Measurements from ENCODE around the gene KLHL29. TPM values are rescaled to one million over a fixed set of nuclear protein-coding genes. Genes with fewer than 3 reads are reported as not detected.

The KLHL29 gene
- total RNA-seq, 5 donors from 2014 or later (not counting 1 experiment from before 2014, with no cell fraction given), result 1.8 to 6.6 (median 2.5) TPM

- ChIA-PET CTCF (no interaction called here), POLR2A (no interaction called here)
- Mint-ChIP-seq H3K27ac (no peak overlapping the region), H3K27me3 (no peaks in the 10 kb centered on the region), H3K36me3 (peaks cover 48% of the 10 kb centered on the region), H3K4me3 (no peak overlapping the region), H3K4me1 (peaks cover 0 to 13% (median 0%) of the 10 kb centered on the region in 3 donors), H3K9me3 (no peaks in the 10 kb centered on the region)
- H3K27me3 ChIP-seq (replicated peaks in 1 of 2; ENCODE audit: control insufficient read depth in 2 of 2, extremely low read depth in 1 of 2, insufficient read depth in 2 of 2, low read length in 1 of 2), result no peaks in the 10 kb centered on the region
- peaks cover 12 to 17% of the 10 kb centered on the region in 2 donors for H3K36me3 ChIP-seq (ENCODE audit: control insufficient read depth in 2 of 2, extremely low read depth in 1 of 2, insufficient read depth in 1 of 2, low read length in 1 of 2)
- no peak overlapping the region for H3K27ac ChIP-seq (ENCODE audit: low read length)
- no peaks in the 10 kb centered on the region for H3K9me3 ChIP-seq
- H3K4me3 ChIP-seq (ENCODE audit: control insufficient read depth in 1 of 2, extremely low read depth in 1 of 2, low read length in 1 of 2), result no peak overlapping the region
- 91% methylated on average over 8 of the region's 16 CpGs for WGBS (ENCODE audit: insufficient coverage)
- ATAC-seq (replicated peaks in 1 of 4) (no peak), DNase-seq (no peak)
- no peaks in the 10 kb centered on the region for H3K4me1 ChIP-seq (ENCODE audit: control insufficient read depth in 1 of 2, extremely low read depth in 1 of 2, insufficient read depth in 2 of 2, low read length in 2 of 2)
These were observed 318.8 kb downstream of the KLHL29 start for GRCh38 chr2:23703583-23704385.

GRCh38 chr2:23705771-23706612, 321.0 kb downstream of the KLHL29 start:
- Histone ChIP-seq H3K4me1 (ENCODE audit: control insufficient read depth in 1 of 2, extremely low read depth in 1 of 2, insufficient read depth in 2 of 2, low read length in 2 of 2) (no peaks in the 10 kb centered on the region), H3K9me3 (no peaks in the 10 kb centered on the region), H3K4me3 (ENCODE audit: control insufficient read depth in 1 of 2, extremely low read depth in 1 of 2, low read length in 1 of 2) (no peak overlapping the region), H3K27me3 (replicated peaks in 1 of 2; ENCODE audit: control insufficient read depth in 2 of 2, extremely low read depth in 1 of 2, insufficient read depth in 2 of 2, low read length in 1 of 2) (no peaks in the 10 kb centered on the region), H3K36me3 (ENCODE audit: control insufficient read depth in 2 of 2, extremely low read depth in 1 of 2, insufficient read depth in 1 of 2, low read length in 1 of 2) (peaks cover 15 to 17% of the 10 kb centered on the region in 2 donors), H3K27ac (ENCODE audit: low read length) (no peak overlapping the region)
- no peak overlapping the region for H3K4me3 Mint-ChIP-seq
- H3K9me3 Mint-ChIP-seq, result no peaks in the 10 kb centered on the region
- POLR2A ChIA-PET, result no interaction called here
- peaks cover 47% of the 10 kb centered on the region for H3K36me3 Mint-ChIP-seq
- CTCF ChIA-PET, result no interaction called here
- no peak overlapping the region for H3K27ac Mint-ChIP-seq
- peaks cover 0 to 4% (median 0%) of the 10 kb centered on the region in 3 donors for H3K4me1 Mint-ChIP-seq
- 93% methylated on average over 15 of the region's 18 CpGs for WGBS (ENCODE audit: insufficient coverage)
- H3K27me3 Mint-ChIP-seq, result no peaks in the 10 kb centered on the region
- ATAC-seq (replicated peaks in 1 of 4) (no peak), DNase-seq (no peak)

GRCh38 chr2:23706613-23707078, 321.7 kb downstream of the KLHL29 start:
- ChIA-PET CTCF (no interaction called here), POLR2A (no interaction called here)
- no peaks in the 10 kb centered on the region for H3K9me3 Mint-ChIP-seq
- H3K36me3 Mint-ChIP-seq, result peaks cover 46% of the 10 kb centered on the region
- Histone ChIP-seq H3K27me3 (replicated peaks in 1 of 2; ENCODE audit: control insufficient read depth in 2 of 2, extremely low read depth in 1 of 2, insufficient read depth in 2 of 2, low read length in 1 of 2) (no peaks in the 10 kb centered on the region), H3K9me3 (no peaks in the 10 kb centered on the region), H3K4me3 (ENCODE audit: control insufficient read depth in 1 of 2, extremely low read depth in 1 of 2, low read length in 1 of 2) (no peak overlapping the region), H3K4me1 (ENCODE audit: control insufficient read depth in 1 of 2, extremely low read depth in 1 of 2, insufficient read depth in 2 of 2, low read length in 2 of 2) (no peaks in the 10 kb centered on the region), H3K27ac (ENCODE audit: low read length) (no peak overlapping the region), H3K36me3 (ENCODE audit: control insufficient read depth in 2 of 2, extremely low read depth in 1 of 2, insufficient read depth in 1 of 2, low read length in 1 of 2) (peaks cover 15 to 17% of the 10 kb centered on the region in 2 donors)
- DNase-seq (no peak), ATAC-seq (replicated peaks in 1 of 4) (no peak)
- no peak overlapping the region for H3K27ac Mint-ChIP-seq
- H3K4me3 Mint-ChIP-seq, result no peak overlapping the region
- 98% methylated on average over 16 of the region's 18 CpGs for WGBS (ENCODE audit: insufficient coverage)
- H3K27me3 Mint-ChIP-seq, result no peaks in the 10 kb centered on the region
- H3K4me1 Mint-ChIP-seq, result no peaks in the 10 kb centered on the region

- H3K9me3 ChIP-seq, result no peaks in the 10 kb centered on the region
- ChIA-PET POLR2A (no interaction called here), CTCF (no interaction called here)
- ATAC-seq (replicated peaks in 1 of 4), result no peak
- Mint-ChIP-seq H3K27me3 (no peaks in the 10 kb centered on the region), H3K4me1 (no peaks in the 10 kb centered on the region), H3K4me3 (no peak overlapping the region), H3K9me3 (no peaks in the 10 kb centered on the region), H3K27ac (no peak overlapping the region), H3K36me3 (peaks cover 48% of the 10 kb centered on the region)
- no peaks in the 10 kb centered on the region for H3K4me1 ChIP-seq (ENCODE audit: control insufficient read depth in 1 of 2, extremely low read depth in 1 of 2, insufficient read depth in 2 of 2, low read length in 2 of 2)
- peaks cover 15 to 17% of the 10 kb centered on the region in 2 donors for H3K36me3 ChIP-seq (ENCODE audit: control insufficient read depth in 2 of 2, extremely low read depth in 1 of 2, insufficient read depth in 1 of 2, low read length in 1 of 2)
- whole genome bisulfite sequencing (ENCODE audit: insufficient coverage), result 94% methylated on average over 8 of the region's 9 CpGs
- no peak for DNase-seq
- no peak overlapping the region for H3K27ac ChIP-seq (ENCODE audit: low read length)
- H3K4me3 ChIP-seq (ENCODE audit: control insufficient read depth in 1 of 2, extremely low read depth in 1 of 2, low read length in 1 of 2), result no peak overlapping the region
- no peaks in the 10 kb centered on the region for H3K27me3 ChIP-seq (replicated peaks in 1 of 2; ENCODE audit: control insufficient read depth in 2 of 2, extremely low read depth in 1 of 2, insufficient read depth in 2 of 2, low read length in 1 of 2)
These were observed 322.1 kb downstream of the KLHL29 start for GRCh38 chr2:23707096-23707495.

- H3K27me3 ChIP-seq (replicated peaks in 1 of 2; ENCODE audit: control insufficient read depth in 2 of 2, extremely low read depth in 1 of 2, insufficient read depth in 2 of 2, low read length in 1 of 2), result no peaks in the 10 kb centered on the region
- Mint-ChIP-seq H3K4me1 (no peaks in the 10 kb centered on the region), H3K4me3 (no peak overlapping the region), H3K27me3 (no peaks in the 10 kb centered on the region), H3K9me3 (no peaks in the 10 kb centered on the region), H3K36me3 (peaks cover 53% of the 10 kb centered on the region), H3K27ac (no peak overlapping the region)
- no peak overlapping the region for H3K4me3 ChIP-seq (ENCODE audit: control insufficient read depth in 1 of 2, extremely low read depth in 1 of 2, low read length in 1 of 2)
- POLR2A ChIA-PET, result no interaction called here
- H3K4me1 ChIP-seq (ENCODE audit: control insufficient read depth in 1 of 2, extremely low read depth in 1 of 2, insufficient read depth in 2 of 2, low read length in 2 of 2), result no peaks in the 10 kb centered on the region
- ATAC-seq (replicated peaks in 1 of 4) (no peak), DNase-seq (no peak)
- CTCF ChIA-PET, result no interaction called here
- 17% methylated on average over 1 of the region's 6 CpGs for WGBS (ENCODE audit: insufficient coverage)
- H3K9me3 ChIP-seq, result no peaks in the 10 kb centered on the region
- no peak overlapping the region for H3K27ac ChIP-seq (ENCODE audit: low read length)
- H3K36me3 ChIP-seq (ENCODE audit: control insufficient read depth in 2 of 2, extremely low read depth in 1 of 2, insufficient read depth in 1 of 2, low read length in 1 of 2), result peaks cover 17 to 22% of the 10 kb centered on the region in 2 donors
These were observed 323.8 kb downstream of the KLHL29 start for GRCh38 chr2:23708771-23709170.

- Histone ChIP-seq H3K4me3 (ENCODE audit: control insufficient read depth in 1 of 2, extremely low read depth in 1 of 2, low read length in 1 of 2) (no peak overlapping the region), H3K36me3 (ENCODE audit: control insufficient read depth in 2 of 2, extremely low read depth in 1 of 2, insufficient read depth in 1 of 2, low read length in 1 of 2) (peaks cover 17% of the 10 kb centered on the region in 2 donors), H3K9me3 (no peaks in the 10 kb centered on the region), H3K27me3 (replicated peaks in 1 of 2; ENCODE audit: control insufficient read depth in 2 of 2, extremely low read depth in 1 of 2, insufficient read depth in 2 of 2, low read length in 1 of 2) (no peaks in the 10 kb centered on the region), H3K4me1 (ENCODE audit: control insufficient read depth in 1 of 2, extremely low read depth in 1 of 2, insufficient read depth in 2 of 2, low read length in 2 of 2) (no peaks in the 10 kb centered on the region), H3K27ac (ENCODE audit: low read length) (no peak overlapping the region)
- Mint-ChIP-seq H3K27ac (no peak overlapping the region), H3K4me1 (no peaks in the 10 kb centered on the region), H3K27me3 (no peaks in the 10 kb centered on the region), H3K9me3 (no peaks in the 10 kb centered on the region), H3K4me3 (no peak overlapping the region), H3K36me3 (peaks cover 54% of the 10 kb centered on the region)
- ATAC-seq (replicated peaks in 1 of 4) (no peak), DNase-seq (no peak)
- POLR2A ChIA-PET, result no interaction called here
- CTCF ChIA-PET, result no interaction called here
- no CpG with 5 or more reads among the region's 8 CpGs for WGBS (ENCODE audit: insufficient coverage)
These were observed 324.3 kb downstream of the KLHL29 start for GRCh38 chr2:23709311-23709710.
